ENCODE measurements around the gene SALL3.

Gene SALL3

GRCh38 chr18:78996741-78997490, 17.3 kb downstream of the SALL3 start:
- no peak for TF ChIP-seq CTCF (IDR thresholded peaks at IDR 0.05; ENCODE audit: low read depth, low read length)
- no peak for DNase-seq (ENCODE audit: extremely low read depth, low read depth)

GRCh38 chr18:78998371-78999071, 18.9 kb downstream of the SALL3 start:
- DNase-seq (ENCODE audit: extremely low read depth, low read depth): no peak
- TF ChIP-seq CTCF (IDR thresholded peaks at IDR 0.05; ENCODE audit: low read depth, low read length): no peak

GRCh38 chr18:78999939-79000338, 20.3 kb downstream of the SALL3 start:
- no peak for DNase-seq (ENCODE audit: extremely low read depth, low read depth)
- TF ChIP-seq CTCF (IDR thresholded peaks at IDR 0.05; ENCODE audit: low read depth, low read length): no peak

- no peak for TF ChIP-seq CTCF (IDR thresholded peaks at IDR 0.05; ENCODE audit: low read depth, low read length)
- no peak for DNase-seq (ENCODE audit: extremely low read depth, low read depth)
Measured at GRCh38 chr18:79000997-79001396, 21.4 kb downstream of the SALL3 start.

- no peak for TF ChIP-seq CTCF (IDR thresholded peaks at IDR 0.05; ENCODE audit: low read depth, low read length)
- DNase-seq (ENCODE audit: extremely low read depth, low read depth): no peak
Measured at GRCh38 chr18:79005653-79006052, 26.0 kb downstream of the SALL3 start.

- DNase-seq (ENCODE audit: extremely low read depth, low read depth): no peak
- TF ChIP-seq CTCF (IDR thresholded peaks at IDR 0.05; ENCODE audit: low read depth, low read length): no peak
Measured at GRCh38 chr18:79006106-79006795, 26.6 kb downstream of the SALL3 start.

- no peak for TF ChIP-seq CTCF (IDR thresholded peaks at IDR 0.05; ENCODE audit: low read depth, low read length)
- DNase-seq (ENCODE audit: extremely low read depth, low read depth): no peak
Measured at GRCh38 chr18:79007440-79007839, 27.8 kb downstream of the SALL3 start.

Data from AG09319 (cell line).